Stimulated activated CD4-positive, alpha-beta T cell treated with anti-CD3 and anti-CD28 coated beads, Interleukin-1b, Interleukin-23, amount 100 ng/mL, for 1 hour (primary cell): ENCODE results near the gene BIN1.
"Not testable (repeated sequence)": the region's sequence is repeated elsewhere in the genome, so short reads cannot be mapped to it uniquely, and the experiment has no call there.

Source experiments
- DNase-seq, 2 donors: peaks; one replicate each; pipeline ENCODE4 v3.0.0-alpha.2; 2020; ENCODE audit warnings: low read depth in 2 of 2

The BIN1 gene

GRCh38 chr2:127134833-127135830 is 28.2 kb upstream of the BIN1 start:
- no peak for DNase-seq

- DNase-seq: no peak
Observed at GRCh38 chr2:127134235-127134634, 27.3 kb upstream of the BIN1 start.

- no peak for DNase-seq
Observed at GRCh38 chr2:127133793-127134192, 26.8 kb upstream of the BIN1 start.

- no peak for DNase-seq
Observed at GRCh38 chr2:127130421-127130820, 23.5 kb upstream of the BIN1 start.

- DNase-seq: no peak
Observed at GRCh38 chr2:127129937-127130336, 23.0 kb upstream of the BIN1 start.

GRCh38 chr2:127128445-127128904 is 21.5 kb upstream of the BIN1 start:
- no peak for DNase-seq

GRCh38 chr2:127125821-127126220 is 18.9 kb upstream of the BIN1 start:
- DNase-seq: no peak

GRCh38 chr2:127124426-127124825 is 17.5 kb upstream of the BIN1 start:
- DNase-seq: no peak

- no peak for DNase-seq
Observed at GRCh38 chr2:127122361-127123027, 15.5 kb upstream of the BIN1 start.

GRCh38 chr2:127121776-127122176 is 14.8 kb upstream of the BIN1 start:
- no peak for DNase-seq

- no peak for DNase-seq
Observed at GRCh38 chr2:127121353-127121752, 14.4 kb upstream of the BIN1 start.

GRCh38 chr2:127120408-127120807 is 13.5 kb upstream of the BIN1 start:
- not testable (repeated sequence) for DNase-seq

- no peak for DNase-seq
Observed at GRCh38 chr2:127118467-127118866, 11.5 kb upstream of the BIN1 start.

GRCh38 chr2:127118038-127118437 is 11.1 kb upstream of the BIN1 start:
- no peak for DNase-seq

- no peak for DNase-seq
Observed at GRCh38 chr2:127117603-127118002, 10.6 kb upstream of the BIN1 start.

- DNase-seq: no peak
Observed at GRCh38 chr2:127115471-127116199, 8.7 kb upstream of the BIN1 start.

GRCh38 chr2:127110985-127111384 is 4.0 kb upstream of the BIN1 start:
- DNase-seq: no peak

- DNase-seq: no peak
Observed at GRCh38 chr2:127108090-127108523, 1.2 kb upstream of the BIN1 start.

- no peak for DNase-seq
Observed at GRCh38 chr2:127107622-127107999, 657 bp upstream of the BIN1 start.

- DNase-seq: no peak
Observed at GRCh38 chr2:127106457-127106990, 430 bp downstream of the BIN1 start.

GRCh38 chr2:127105656-127106456 is 1.1 kb downstream of the BIN1 start:
- no peak for DNase-seq
